Subcutaneous abdominal adipose tissue (tissue), 5 donors: ENCODE data around the gene TRABD2B.

Experiments used
- H3K27ac ChIP-seq: one replicate; pipeline ENCODE4 v1.7.0; 2013; ENCODE audit warnings: low read depth, mild to moderate bottlenecking, inconsistent platforms, low read length, moderate library complexity
- H3K27me3 ChIP-seq, 5 donors: one replicate each; pipeline ENCODE4 v1.7.0; 2013; ENCODE audit warnings: low read length in 5 of 5, inconsistent platforms in 1 of 5; ENCODE audit not compliant: control insufficient read depth in 5 of 5, insufficient read depth in 4 of 5
- H3K36me3 ChIP-seq, 5 donors: one replicate each; pipeline ENCODE4 v1.7.0; 2013; ENCODE audit warnings: low read length in 5 of 5; ENCODE audit not compliant: control insufficient read depth in 5 of 5, insufficient read depth in 5 of 5
- H3K4me1 ChIP-seq, 5 donors: one replicate each; pipeline ENCODE4 v1.7.0; 2013; ENCODE audit warnings: low read length in 5 of 5, mild to moderate bottlenecking in 3 of 5, moderate library complexity in 1 of 5; ENCODE audit not compliant: control insufficient read depth in 5 of 5, insufficient read depth in 5 of 5
- H3K4me3 ChIP-seq, 5 donors: one replicate each; pipeline ENCODE4 v1.7.0; 2013; ENCODE audit warnings: low read length in 5 of 5, low read depth in 1 of 5
- H3K9ac ChIP-seq, 5 donors: one replicate each; pipeline ENCODE4 v1.7.0; 2013; ENCODE audit warnings: low read length in 5 of 5, mild to moderate bottlenecking in 4 of 5, moderate library complexity in 3 of 5
- H3K9me3 ChIP-seq, 5 donors: one replicate each; pipeline ENCODE4 v1.7.0; 2013; ENCODE audit warnings: low read length in 5 of 5; ENCODE audit not compliant: control insufficient read depth in 5 of 5
- donor health status: healthy.
- donor health status: healthy.
- donor health status: healthy.
- donor health status: healthy.
- donor health status: healthy.

TRABD2B gene

GRCh38 chr1:47907177-47907528 lies 90.0 kb downstream of the TRABD2B start:
- H3K36me3 ChIP-seq: no peaks in the 10 kb centered on the region
- H3K4me1 ChIP-seq: no peaks in the 10 kb centered on the region
- no peak overlapping the region for H3K9ac ChIP-seq
- no peaks in the 10 kb centered on the region for H3K9me3 ChIP-seq
- no peak overlapping the region for H3K27ac ChIP-seq
- no peak overlapping the region for H3K4me3 ChIP-seq
- H3K27me3 ChIP-seq: peaks cover 0 to 4% (median 3%) of the 10 kb centered on the region in 5 donors

GRCh38 chr1:47906527-47907176 lies 90.5 kb downstream of the TRABD2B start:
- Histone ChIP-seq H3K4me1 (no peaks in the 10 kb centered on the region), H3K36me3 (no peaks in the 10 kb centered on the region), H3K27me3 (peaks cover 0 to 7% (median 3%) of the 10 kb centered on the region in 5 donors), H3K9ac (no peak overlapping the region), H3K27ac (no peak overlapping the region), H3K9me3 (no peaks in the 10 kb centered on the region), H3K4me3 (no peak overlapping the region)

GRCh38 chr1:47906009-47906432 lies 91.2 kb downstream of the TRABD2B start:
- no peak overlapping the region for H3K4me3 ChIP-seq
- peaks cover 0 to 7% (median 3%) of the 10 kb centered on the region in 5 donors for H3K27me3 ChIP-seq
- H3K9me3 ChIP-seq: no peaks in the 10 kb centered on the region
- H3K27ac ChIP-seq: no peak overlapping the region
- H3K9ac ChIP-seq: no peak overlapping the region
- H3K36me3 ChIP-seq: no peaks in the 10 kb centered on the region
- H3K4me1 ChIP-seq: no peaks in the 10 kb centered on the region

- H3K9me3 ChIP-seq: no peaks in the 10 kb centered on the region
- no peak overlapping the region for H3K4me3 ChIP-seq
- H3K36me3 ChIP-seq: no peaks in the 10 kb centered on the region
- H3K4me1 ChIP-seq: no peaks in the 10 kb centered on the region
- no peak overlapping the region for H3K9ac ChIP-seq
- peaks cover 0 to 3% (median 2%) of the 10 kb centered on the region in 5 donors for H3K27me3 ChIP-seq
- H3K27ac ChIP-seq: no peak overlapping the region
Observed at GRCh38 chr1:47903723-47904122, 93.5 kb downstream of the TRABD2B start.

- H3K4me1 ChIP-seq: no peaks in the 10 kb centered on the region
- peaks cover 0 to 3% (median 2%) of the 10 kb centered on the region in 5 donors for H3K27me3 ChIP-seq
- H3K9me3 ChIP-seq: no peaks in the 10 kb centered on the region
- no peaks in the 10 kb centered on the region for H3K36me3 ChIP-seq
- no peak overlapping the region for H3K9ac ChIP-seq
- H3K27ac ChIP-seq: no peak overlapping the region
- H3K4me3 ChIP-seq: no peak overlapping the region
Observed at GRCh38 chr1:47901001-47901575, 96.1 kb downstream of the TRABD2B start.

GRCh38 chr1:47898133-47898845 lies 98.9 kb downstream of the TRABD2B start:
- H3K27me3 ChIP-seq: peaks cover 0 to 11% (median 6%) of the 10 kb centered on the region in 5 donors
- no peak overlapping the region for H3K9ac ChIP-seq
- no peaks in the 10 kb centered on the region for H3K4me1 ChIP-seq
- no peaks in the 10 kb centered on the region for H3K36me3 ChIP-seq
- no peak overlapping the region for H3K27ac ChIP-seq
- H3K9me3 ChIP-seq: no peaks in the 10 kb centered on the region
- H3K4me3 ChIP-seq: no peak overlapping the region

- Histone ChIP-seq H3K36me3 (no peaks in the 10 kb centered on the region), H3K27me3 (peaks cover 0 to 8% (median 4%) of the 10 kb centered on the region in 5 donors), H3K27ac (no peak overlapping the region), H3K9me3 (no peaks in the 10 kb centered on the region), H3K4me1 (no peaks in the 10 kb centered on the region), H3K9ac (no peak overlapping the region), H3K4me3 (no peak overlapping the region)
Observed at GRCh38 chr1:47895279-47896125, 101.7 kb downstream of the TRABD2B start.

- H3K27me3 ChIP-seq: peaks cover 0 to 11% (median 7%) of the 10 kb centered on the region in 5 donors
- H3K4me3 ChIP-seq: no peak overlapping the region
- H3K36me3 ChIP-seq: no peaks in the 10 kb centered on the region
- H3K4me1 ChIP-seq: no peaks in the 10 kb centered on the region
- H3K27ac ChIP-seq: no peak overlapping the region
- H3K9ac ChIP-seq: no peak overlapping the region
- H3K9me3 ChIP-seq: no peaks in the 10 kb centered on the region
Observed at GRCh38 chr1:47894410-47895278, 102.5 kb downstream of the TRABD2B start.

GRCh38 chr1:47893412-47893811 lies 103.8 kb downstream of the TRABD2B start:
- Histone ChIP-seq H3K27ac (no peak overlapping the region), H3K9ac (no peak overlapping the region), H3K27me3 (peaks cover 0 to 15% (median 11%) of the 10 kb centered on the region in 5 donors), H3K4me1 (no peaks in the 10 kb centered on the region), H3K9me3 (no peaks in the 10 kb centered on the region), H3K36me3 (no peaks in the 10 kb centered on the region), H3K4me3 (no peak overlapping the region)
